Ishikawa (cell line): ENCODE results near the gene KIAA1614.

Experiments used
- CEBPB ChIP-seq: IDR thresholded peaks from 2 replicates; pipeline ENCODE4 v1.6.1; 2012
- CREB1 ChIP-seq: IDR thresholded peaks from 2 replicates; pipeline ENCODE4 v1.6.1; 2012; ENCODE audit warnings: low read depth
- EGR1 ChIP-seq: IDR thresholded peaks from 2 replicates; pipeline ENCODE4 v1.6.1; 2012
- EP300 ChIP-seq: IDR thresholded peaks from 2 replicates; pipeline ENCODE4 v1.6.1; 2012; ENCODE audit warnings: borderline replicate concordance
- FOXM1 ChIP-seq: IDR thresholded peaks from 2 replicates; pipeline ENCODE4 v1.6.1; 2012; ENCODE audit warnings: low read depth, borderline replicate concordance
- MAX ChIP-seq: IDR thresholded peaks from 2 replicates; pipeline ENCODE4 v1.6.1; 2012
- RAD21 ChIP-seq: IDR thresholded peaks from 2 replicates; pipeline ENCODE4 v1.6.1; 2012; ENCODE audit warnings: low read depth
- TAF1 ChIP-seq: IDR thresholded peaks from 2 replicates; pipeline ENCODE4 v1.6.1; 2012; ENCODE audit warnings: low read depth, mild to moderate bottlenecking
- TEAD4 ChIP-seq: IDR thresholded peaks from 2 replicates; pipeline ENCODE4 v1.6.1; 2012
- USF1 ChIP-seq: IDR thresholded peaks from 2 replicates; pipeline ENCODE4 v1.6.1; 2012
- YY1 ChIP-seq: IDR thresholded peaks from 2 replicates; pipeline ENCODE4 v1.6.1; 2012; ENCODE audit warnings: low read depth
- ZBTB7A ChIP-seq: IDR thresholded peaks from 2 replicates; pipeline ENCODE4 v1.6.1; 2012; ENCODE audit warnings: low read depth

GRCh38 chr1:180956028-180956640 is 43.4 kb downstream of the KIAA1614 start:
- TF ChIP-seq CREB1 = no peak
- no peak for TF ChIP-seq RAD21
- TF ChIP-seq EP300 = no peak
- TF ChIP-seq TAF1 = no peak
- TF ChIP-seq YY1 = no peak
- TF ChIP-seq FOXM1 = no peak
- TF ChIP-seq USF1 = no peak
- TF ChIP-seq TEAD4 = no peak
- TF ChIP-seq MAX = no peak
- no peak for TF ChIP-seq ZBTB7A
- TF ChIP-seq CEBPB = no peak
- TF ChIP-seq EGR1 = no peak
